Ectodermal cell (in vitro differentiated cells): Measurements from ENCODE around the gene SORT1.

Source experiments
- H3K27ac ChIP-seq: 2 replicates; pipeline ENCODE4 v1.7.0; 2013; ENCODE audit warnings: mild to moderate bottlenecking, low read depth, low read length; ENCODE audit not compliant: insufficient read depth, poor library complexity, severe bottlenecking
- H3K27me3 ChIP-seq: 2 replicates; pipeline ENCODE4 v1.7.0; 2013; ENCODE audit warnings: mild to moderate bottlenecking, low read length; ENCODE audit not compliant: insufficient read depth, control insufficient read depth, poor library complexity, severe bottlenecking
- H3K36me3 ChIP-seq: one replicate; pipeline ENCODE4 v1.7.0; 2013; ENCODE audit warnings: low read length; ENCODE audit not compliant: control insufficient read depth, insufficient read depth
- H3K4me1 ChIP-seq: one replicate; pipeline ENCODE4 v1.7.0; 2013; ENCODE audit warnings: low read length; ENCODE audit not compliant: control insufficient read depth, insufficient read depth
- H3K4me3 ChIP-seq: 2 replicates; pipeline ENCODE4 v1.7.0; 2013; ENCODE audit warnings: low read depth, low read length, control low read depth; ENCODE audit not compliant: insufficient read depth
- H3K9me3 ChIP-seq: 2 replicates; pipeline ENCODE4 v1.7.0; 2013; ENCODE audit warnings: mild to moderate bottlenecking, low read length, moderate library complexity; ENCODE audit not compliant: control insufficient read depth
- WGBS, 2 experiments: methylation state at CpG; one replicate each; pipeline ENCODE4 v1.1.7; 2013; ENCODE audit warnings: missing lambda C conversion rate in 2 of 2; 5-methylcytosine and 5-hydroxymethylcytosine counted together

The SORT1 gene

GRCh38 chr1:109262231-109263055, 135.3 kb downstream of the SORT1 start:
- Histone ChIP-seq H3K27me3 (no peaks in the 10 kb centered on the region), H3K27ac (no peak overlapping the region), H3K36me3 (peaks cover 25% of the 10 kb centered on the region), H3K4me3 (no peak overlapping the region), H3K9me3 (no peaks in the 10 kb centered on the region), H3K4me1 (peaks cover 22% of the 10 kb centered on the region)
- 93 to 95% methylated on average over 22 of the region's 22 CpGs for WGBS, 2 experiments

GRCh38 chr1:109261578-109261977, 136.1 kb downstream of the SORT1 start:
- Histone ChIP-seq H3K9me3 (no peaks in the 10 kb centered on the region), H3K27me3 (no peaks in the 10 kb centered on the region), H3K4me1 (peaks cover 22% of the 10 kb centered on the region), H3K27ac (no peak overlapping the region), H3K4me3 (no peak overlapping the region), H3K36me3 (peaks cover 24% of the 10 kb centered on the region)
- 94 to 97% methylated on average over 6 of the region's 6 CpGs for WGBS, 2 experiments

- 93 to 97% methylated on average over 16 of the region's 16 CpGs for WGBS, 2 experiments
- H3K36me3 ChIP-seq, result peaks cover 22% of the 10 kb centered on the region
- no peaks in the 10 kb centered on the region for H3K9me3 ChIP-seq
- no peak overlapping the region for H3K27ac ChIP-seq
- no peaks in the 10 kb centered on the region for H3K27me3 ChIP-seq
- H3K4me1 ChIP-seq, result peaks cover 26% of the 10 kb centered on the region
- no peak overlapping the region for H3K4me3 ChIP-seq
These were observed 136.7 kb downstream of the SORT1 start for GRCh38 chr1:109261006-109261405.

- Histone ChIP-seq H3K27ac (no peak overlapping the region), H3K4me1 (peaks cover 37% of the 10 kb centered on the region), H3K9me3 (no peaks in the 10 kb centered on the region), H3K27me3 (no peaks in the 10 kb centered on the region), H3K4me3 (no peak overlapping the region), H3K36me3 (peaks cover 13% of the 10 kb centered on the region)
- 50 to 61% methylated on average over 6 of the region's 7 CpGs for WGBS, 2 experiments
These were observed 137.8 kb downstream of the SORT1 start for GRCh38 chr1:109259674-109260557.
